H9 (cell line): ENCODE results near the gene PIK3R5. TPM values are rescaled to one million over a fixed set of nuclear protein-coding genes. Genes with fewer than 3 reads are reported as not detected.

Experiments used
- DNase-seq: peaks from one replicate; pipeline ENCODE4 v3.0.0-alpha.2; 2017
- H2AFZ ChIP-seq: one replicate; pipeline ENCODE4 v1.6.1; 2013; ENCODE audit warnings: mild to moderate bottlenecking, low read length, control low read depth, moderate library complexity
- H2AK5ac ChIP-seq: 2 replicates; pipeline ENCODE4 v1.6.1; 2013; ENCODE audit warnings: low read length, control low read depth, mixed read lengths; ENCODE audit not compliant: insufficient read length
- H2BK120ac ChIP-seq: one replicate; pipeline ENCODE4 v1.6.1; 2013; ENCODE audit warnings: low read depth, mild to moderate bottlenecking, low read length, control low read depth, inconsistent platforms; ENCODE audit not compliant: poor library complexity, severe bottlenecking
- H2BK12ac ChIP-seq: 2 replicates; pipeline ENCODE4 v1.6.1; 2013; ENCODE audit warnings: low read length, control low read depth, mixed read lengths, low read depth; ENCODE audit not compliant: insufficient read length
- H2BK15ac ChIP-seq: 2 replicates; pipeline ENCODE4 v1.6.1; 2013; ENCODE audit warnings: low read depth, low read length, control low read depth
- H2BK20ac ChIP-seq: one replicate; pipeline ENCODE4 v1.6.1; 2013; ENCODE audit warnings: low read depth, mild to moderate bottlenecking, low read length, control low read depth, inconsistent platforms; ENCODE audit not compliant: poor library complexity, severe bottlenecking
- H2BK5ac ChIP-seq: 2 replicates; pipeline ENCODE4 v1.6.1; 2013; ENCODE audit warnings: low read length, control low read depth, mixed read lengths; ENCODE audit not compliant: insufficient read length
- H3K14ac ChIP-seq: 2 replicates; pipeline ENCODE4 v1.6.1; 2013; ENCODE audit warnings: low read length, control low read depth; ENCODE audit not compliant: insufficient read depth
- H3K18ac ChIP-seq: 2 replicates; pipeline ENCODE4 v1.6.1; 2013; ENCODE audit warnings: low read depth, mild to moderate bottlenecking, mixed read lengths, low read length, control low read depth; ENCODE audit not compliant: insufficient read length
- H3K23ac ChIP-seq: 2 replicates; pipeline ENCODE4 v1.6.1; 2013; ENCODE audit warnings: low read length, control low read depth, mixed read lengths, low read depth; ENCODE audit not compliant: insufficient read length
- H3K23me2 ChIP-seq: 2 replicates; pipeline ENCODE4 v1.6.1; 2013; ENCODE audit warnings: low read depth, mild to moderate bottlenecking, mixed read lengths, low read length, control low read depth; ENCODE audit not compliant: insufficient read length, poor library complexity, severe bottlenecking
- H3K27ac ChIP-seq: 2 replicates; pipeline ENCODE4 v1.5.1; 2013; ENCODE audit warnings: low read length, control low read depth, mixed read lengths, low read depth; ENCODE audit not compliant: insufficient read length
- H3K27me3 ChIP-seq: 2 replicates; pipeline ENCODE4 v1.6.1; 2013; ENCODE audit warnings: low read length, control low read depth, inconsistent platforms; ENCODE audit not compliant: insufficient read depth
- H3K4ac ChIP-seq: 2 replicates; pipeline ENCODE4 v1.6.1; 2013; ENCODE audit warnings: low read depth, mild to moderate bottlenecking, control low read depth, inconsistent platforms, low read length, moderate library complexity
- H3K4me1 ChIP-seq: 2 replicates; pipeline ENCODE4 v1.6.1; 2013; ENCODE audit warnings: low read length, control low read depth, inconsistent platforms; ENCODE audit not compliant: insufficient read depth
- H3K4me2 ChIP-seq: 2 replicates; pipeline ENCODE4 v1.6.1; 2013; ENCODE audit warnings: low read length, control low read depth, mixed read lengths; ENCODE audit not compliant: insufficient read length, insufficient read depth
- H3K56ac ChIP-seq: 2 replicates; pipeline ENCODE4 v1.6.1; 2013; ENCODE audit warnings: low read depth, mild to moderate bottlenecking, mixed read lengths, low read length, control low read depth; ENCODE audit not compliant: insufficient read length
- H3K79me1 ChIP-seq: 2 replicates; pipeline ENCODE4 v1.6.1; 2013; ENCODE audit warnings: low read depth, mild to moderate bottlenecking, moderate library complexity, low read length, control low read depth, inconsistent platforms; ENCODE audit not compliant: insufficient read depth, poor library complexity, severe bottlenecking
- H3K79me2 ChIP-seq: 2 replicates; pipeline ENCODE4 v1.6.1; 2013; ENCODE audit warnings: low read length, control low read depth, inconsistent platforms; ENCODE audit not compliant: insufficient read depth
- H3K9ac ChIP-seq: 2 replicates; pipeline ENCODE4 v1.6.1; 2013; ENCODE audit warnings: low read length, control low read depth, mixed read lengths; ENCODE audit not compliant: insufficient read length; ENCODE audit errors: extremely low read depth
- H3K9me3 ChIP-seq: one replicate; pipeline ENCODE4 v1.6.1; 2013; ENCODE audit warnings: low read depth, low read length, inconsistent platforms; ENCODE audit not compliant: control insufficient read depth
- H3T11ph ChIP-seq: one replicate; pipeline ENCODE4 v1.6.1; 2013; ENCODE audit warnings: mild to moderate bottlenecking, low read length, control low read depth, inconsistent platforms
- H4K20me1 ChIP-seq: one replicate; pipeline ENCODE4 v1.6.1; 2013; ENCODE audit not compliant: control insufficient read depth, insufficient read length, insufficient read depth
- H4K5ac ChIP-seq: 2 replicates; pipeline ENCODE4 v1.6.1; 2013; ENCODE audit warnings: low read depth, mild to moderate bottlenecking, mixed read lengths, low read length, control low read depth; ENCODE audit not compliant: insufficient read length
- H4K8ac ChIP-seq: replicated peaks from 2 replicates; pipeline ENCODE4 v1.6.1; 2013; ENCODE audit warnings: low read length, control low read depth, mixed read lengths, low read depth; ENCODE audit not compliant: insufficient read length
- H4K91ac ChIP-seq: 2 replicates; pipeline ENCODE4 v1.6.1; 2013; ENCODE audit warnings: low read depth, mild to moderate bottlenecking, moderate library complexity, mixed read lengths, low read length, control low read depth; ENCODE audit not compliant: insufficient read length
- H3K27ac Mint-ChIP-seq, 3 experiments: 2 replicates in 2 of 3; 3 replicates in 1 of 3; pipeline ENCODE4 v1.8.0; 2020 to 2021; ENCODE audit warnings: mixed read lengths in 3 of 3, mild to moderate bottlenecking in 1 of 3, moderate library complexity in 1 of 3
- H3K27me3 Mint-ChIP-seq: 2 replicates; pipeline ENCODE4 v1.8.0; 2021; ENCODE audit warnings: low read depth, mild to moderate bottlenecking, moderate library complexity, mixed read lengths
- H3K36me3 Mint-ChIP-seq, 3 experiments: 2 replicates in 2 of 3; 3 replicates in 1 of 3; pipeline ENCODE4 v1.8.0; 2020 to 2021; ENCODE audit warnings: low read depth in 3 of 3, mixed read lengths in 3 of 3; ENCODE audit not compliant: insufficient read depth in 1 of 3
- H3K4me1 Mint-ChIP-seq, 2 experiments: 2 replicates each; pipeline ENCODE4 v1.8.0; 2020; ENCODE audit warnings: mixed read lengths in 2 of 2
- H3K4me3 Mint-ChIP-seq, 2 experiments: 2 replicates in 1 of 2; 3 replicates in 1 of 2; pipeline ENCODE4 v1.8.0; 2020 to 2021; ENCODE audit warnings: mild to moderate bottlenecking in 2 of 2, mixed read lengths in 2 of 2, moderate library complexity in 1 of 2
- H3K9me3 Mint-ChIP-seq, 2 experiments: 2 replicates in 1 of 2; 3 replicates in 1 of 2; pipeline ENCODE4 v1.8.0; 2020; ENCODE audit warnings: mild to moderate bottlenecking in 2 of 2, mixed read lengths in 2 of 2, moderate library complexity in 1 of 2
- WGBS: extraction: QIAGEN DNeasy Blood & Tissue Kit; methylation state at CpG from one replicate; pipeline ENCODE4 v1.1.7; 2013; ENCODE audit warnings: missing lambda C conversion rate, low lambda C conversion rate, mixed read lengths; ENCODE audit not compliant: insufficient read length; ENCODE audit errors: extremely low coverage; 5-methylcytosine and 5-hydroxymethylcytosine counted together
- total RNA-seq: library from RNA; stranded (reverse); gene quantifications from 2 replicates; pipeline ENCODE4 v1.2.1, GENCODE V29; 2021
- TF ChIP-seq, protein P1 (sequence below): fragments of 200-600 bp; sonication (generic); conservative IDR thresholded peaks from 3 replicates; pipeline ENCODE4 v1.8.0; 2021; ENCODE audit warnings: antibody characterized with exemption, mild to moderate bottlenecking

The PIK3R5 gene
- total RNA-seq, 1 experiment from 2014 or later = 1.4 TPM

DNA sequence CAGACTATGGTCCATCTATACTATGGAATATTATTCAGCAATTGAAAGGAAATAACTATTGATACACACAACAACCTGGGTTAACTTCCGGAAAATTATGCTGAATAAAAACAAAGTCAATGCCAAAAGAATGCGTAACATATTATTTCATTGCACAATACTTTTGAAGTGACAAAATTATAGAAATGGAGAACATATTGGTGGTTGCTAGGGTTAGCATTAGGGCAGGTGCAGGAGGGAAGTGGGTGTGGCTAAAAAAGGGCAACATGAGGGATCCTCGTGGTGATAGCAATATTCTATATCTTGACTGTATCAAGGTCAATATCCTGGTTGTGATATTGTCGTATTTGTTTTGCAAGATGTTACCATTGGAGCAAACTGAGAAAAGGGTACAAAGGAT is 34.9 kb downstream of the PIK3R5 start:
- Histone ChIP-seq H3K79me1 (no peaks in the 10 kb centered on the region), H2BK20ac (no peak overlapping the region), H4K91ac (no peak overlapping the region), H2AFZ (no peak overlapping the region), H3K18ac (no peak overlapping the region), H2BK12ac (no peak overlapping the region), H3K56ac (no peak overlapping the region), H4K5ac (no peak overlapping the region), H4K20me1 (no peaks in the 10 kb centered on the region), H3K27ac (no peak overlapping the region), H2BK5ac (no peak overlapping the region), H3K9me3 (peaks cover 12% of the 10 kb centered on the region), H3K4me1 (no peaks in the 10 kb centered on the region), H2AK5ac (no peak overlapping the region), H2BK120ac (no peak overlapping the region), H3K23me2 (no peaks in the 10 kb centered on the region), H3K4ac (no peak overlapping the region), H3K27me3 (no peaks in the 10 kb centered on the region), H4K8ac (no peak overlapping the region), H3T11ph (no peak overlapping the region), H3K79me2 (no peaks in the 10 kb centered on the region), H3K4me2 (no peak overlapping the region), H3K14ac (no peak overlapping the region), H3K9ac (no peak overlapping the region), H3K23ac (no peak overlapping the region), H2BK15ac (no peak overlapping the region)
- Mint-ChIP-seq H3K27me3 (peaks cover 11% of the 10 kb centered on the region), H3K36me3 (peaks cover 0 to 6% (median 2%) of the 10 kb centered on the region in 3 experiments; a peak in 5 of 7 replicates), H3K4me3 (no peak overlapping the region), H3K27ac (no peak overlapping the region), H3K4me1 (no peaks in the 10 kb centered on the region; a peak in 1 of 4 replicates), H3K9me3 (peaks cover 28 to 36% of the 10 kb centered on the region in 2 experiments)
- TF ChIP-seq, protein P1, sequence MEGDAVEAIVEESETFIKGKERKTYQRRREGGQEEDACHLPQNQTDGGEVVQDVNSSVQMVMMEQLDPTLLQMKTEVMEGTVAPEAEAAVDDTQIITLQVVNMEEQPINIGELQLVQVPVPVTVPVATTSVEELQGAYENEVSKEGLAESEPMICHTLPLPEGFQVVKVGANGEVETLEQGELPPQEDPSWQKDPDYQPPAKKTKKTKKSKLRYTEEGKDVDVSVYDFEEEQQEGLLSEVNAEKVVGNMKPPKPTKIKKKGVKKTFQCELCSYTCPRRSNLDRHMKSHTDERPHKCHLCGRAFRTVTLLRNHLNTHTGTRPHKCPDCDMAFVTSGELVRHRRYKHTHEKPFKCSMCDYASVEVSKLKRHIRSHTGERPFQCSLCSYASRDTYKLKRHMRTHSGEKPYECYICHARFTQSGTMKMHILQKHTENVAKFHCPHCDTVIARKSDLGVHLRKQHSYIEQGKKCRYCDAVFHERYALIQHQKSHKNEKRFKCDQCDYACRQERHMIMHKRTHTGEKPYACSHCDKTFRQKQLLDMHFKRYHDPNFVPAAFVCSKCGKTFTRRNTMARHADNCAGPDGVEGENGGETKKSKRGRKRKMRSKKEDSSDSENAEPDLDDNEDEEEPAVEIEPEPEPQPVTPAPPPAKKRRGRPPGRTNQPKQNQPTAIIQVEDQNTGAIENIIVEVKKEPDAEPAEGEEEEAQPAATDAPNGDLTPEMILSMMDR = no peak
- no CpG with 5 or more reads among the region's 4 CpGs for WGBS
- DNase-seq = no peak
